Right ventricle myocardium superior (tissue), 1 donor: ENCODE data around the gene GABBR2. TPM values are rescaled to one million over a fixed set of nuclear protein-coding genes. Genes with fewer than 3 reads are reported as not detected.

ENCODE experiments used
- ATAC-seq: fragments of 200-7000 bp; cut with Tn5 transposase; one replicate; pipeline ENCODE4 v1.9.1; 2020; ENCODE audit warnings: mild to moderate bottlenecking; ENCODE audit not compliant: poor library complexity
- DNase-seq: peaks from one replicate; pipeline ENCODE4 v3.0.0-alpha.2; 2020
- intact Hi-C: fragments of 100-400 bp; cut with DNase I; formaldehyde crosslinking; loops from one replicate; pipeline ENCODE4 v1.11.2; 2022
- total RNA-seq: library from RNA; stranded (reverse); fragmentation: NEBNext Ultra II Directional; extraction: Animal tissue kit (Norgen Biotek cat#: 25700); gene quantifications from one replicate; pipeline ENCODE4 v1.2.1, GENCODE V29; 2021
- donor health status: DM: no; HTN: yes; CAD: no; lungs with severe emphysema.

GABBR2 gene
- total RNA-seq, 1 donor from 2014 or later = 0.30 TPM

- intact Hi-C loops = no loop called here
- ATAC-seq (peak; percentile 51), DNase-seq (no peak)
Measured at GRCh38 chr9:98726735-98727134, 18.0 kb upstream of the GABBR2 start.

DNA sequence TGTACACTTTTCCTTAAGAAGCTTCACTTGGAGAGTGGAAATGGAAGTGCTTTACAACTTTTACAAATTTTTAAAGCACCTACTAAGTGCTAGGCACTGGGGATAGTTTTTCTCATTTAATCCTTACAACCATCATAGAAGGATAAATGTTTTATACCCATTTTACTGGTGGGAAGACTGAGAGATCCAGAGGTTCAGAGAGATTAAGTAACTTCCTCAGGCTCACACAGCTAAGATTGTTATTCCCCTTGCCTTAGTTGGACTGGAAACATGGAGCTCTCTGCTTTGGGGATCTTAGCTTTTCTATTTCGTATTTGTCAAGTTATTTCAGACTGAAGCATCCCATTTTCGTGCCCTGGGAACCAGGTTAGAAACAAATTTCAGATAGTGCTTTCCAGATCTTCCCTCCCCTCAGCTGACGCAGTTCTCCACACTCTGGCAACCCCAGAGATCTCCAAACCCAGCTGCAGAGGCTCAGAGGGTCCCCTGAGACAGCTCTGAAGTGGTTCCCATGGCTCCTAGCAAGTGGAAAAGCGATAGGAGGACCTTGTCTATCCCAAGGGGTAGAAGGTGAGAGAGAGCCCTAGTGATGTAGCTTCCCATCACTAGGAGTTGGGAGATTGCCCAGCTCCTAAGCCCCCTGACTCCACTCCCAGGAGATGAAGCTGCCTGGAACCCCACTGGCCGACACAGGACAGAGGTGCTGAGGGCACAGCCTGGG, 16.2 kb upstream of the GABBR2 start:
- no peak for ATAC-seq
- intact Hi-C loops = no loop called here
- DNase-seq = no peak

DNA sequence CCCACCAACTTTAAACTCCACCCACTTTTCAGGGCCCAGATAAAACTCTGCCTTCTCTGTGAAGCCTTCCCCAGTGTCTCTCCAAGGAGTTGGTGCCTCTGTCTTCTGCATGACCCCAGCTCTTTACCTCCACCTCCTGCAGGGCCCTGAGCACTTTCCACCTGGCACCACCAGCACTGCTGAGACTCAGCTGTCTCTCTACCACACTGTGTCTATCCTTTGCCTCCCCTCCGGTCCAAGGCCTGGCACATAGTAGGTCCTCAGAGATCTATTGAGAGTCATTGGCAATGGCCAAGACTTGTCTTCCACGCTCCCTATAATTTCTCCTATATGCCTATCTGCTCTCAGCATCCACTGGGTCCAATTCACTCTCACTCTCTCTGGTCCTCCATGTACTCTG, 12.9 kb upstream of the GABBR2 start:
- ATAC-seq = no peak
- intact Hi-C loops = no loop called here
- no peak for DNase-seq

- intact Hi-C loops = no loop called here
- ATAC-seq (no peak), DNase-seq (no peak)
Measured at GRCh38 chr9:98720402-98720801, 11.7 kb upstream of the GABBR2 start.

DNA sequence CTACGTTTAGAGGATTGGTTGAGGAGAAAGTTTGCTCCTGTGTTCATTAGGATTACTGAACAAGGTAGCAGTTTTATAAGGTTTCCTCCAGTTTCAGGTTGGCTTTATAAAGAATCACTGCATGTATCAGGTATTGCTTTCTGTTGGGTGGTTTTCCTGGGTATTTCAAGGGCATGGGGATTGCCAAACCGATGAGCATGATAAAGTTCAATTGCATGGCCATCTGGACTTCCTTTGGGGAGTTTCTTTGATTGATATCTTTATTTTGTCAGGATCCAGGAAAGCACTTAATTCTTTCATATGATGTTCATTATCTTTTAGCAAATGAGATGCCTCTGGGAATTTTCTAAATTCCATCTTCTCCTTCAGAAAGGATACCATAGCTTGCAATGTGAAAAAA, 10.3 kb upstream of the GABBR2 start:
- intact Hi-C loops = no loop called here
- DNase-seq = no peak

GRCh38 chr9:98714833-98715232, 6.1 kb upstream of the GABBR2 start:
- intact Hi-C loops = no loop called here
- ATAC-seq (no peak), DNase-seq (no peak)

More for the DNA sequence above, 10.3 kb upstream of the GABBR2 start:
- no peak for ATAC-seq

GRCh38 chr9:98712987-98713386, 4.3 kb upstream of the GABBR2 start:
- intact Hi-C loops = no loop called here
- no peak for DNase-seq
- no peak for ATAC-seq

GRCh38 chr9:98709968-98710965, 1.5 kb upstream of the GABBR2 start:
- intact Hi-C loops = no loop called here
- ATAC-seq = no peak
- DNase-seq = no peak

DNA sequence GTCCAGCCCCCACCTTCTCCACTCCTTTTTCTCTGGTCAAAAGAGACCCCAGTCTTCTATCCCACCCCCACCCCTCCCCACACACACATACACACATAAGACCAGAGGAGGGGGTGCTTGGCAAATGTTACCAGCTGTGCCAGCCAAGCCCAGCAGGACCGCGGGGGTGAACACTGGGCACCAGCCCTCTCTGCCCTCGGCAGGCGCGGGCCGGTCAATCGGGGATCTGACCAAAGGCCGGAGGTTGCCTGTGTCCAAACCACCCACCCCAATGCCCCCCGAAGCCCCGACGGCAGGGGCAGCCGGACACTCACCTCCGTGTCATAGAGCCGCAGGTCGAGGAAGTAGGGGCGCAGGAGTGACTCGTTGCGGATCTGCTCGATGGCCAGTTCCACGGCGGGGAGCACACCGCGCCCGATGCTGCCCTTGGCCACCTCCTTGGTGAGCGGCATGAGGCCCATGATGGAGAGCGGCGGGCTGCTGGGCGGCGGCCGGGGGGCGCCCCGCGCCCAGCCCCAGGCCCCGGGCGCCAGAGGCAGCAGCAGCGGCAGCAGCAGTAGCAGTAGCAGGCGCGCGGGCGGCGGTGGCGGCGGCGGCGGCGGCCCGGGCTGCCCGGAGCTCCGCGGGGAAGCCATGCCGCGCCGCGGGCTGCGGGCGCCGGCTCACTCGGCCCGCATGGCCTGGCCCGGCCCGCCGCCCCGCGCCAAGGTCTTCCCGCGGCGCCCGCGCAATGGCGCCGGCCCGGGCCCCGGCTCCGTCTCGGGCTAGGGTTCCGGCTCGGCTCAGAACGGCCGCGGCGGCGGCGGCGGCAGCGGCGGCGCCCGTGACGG, 417 bp downstream of the GABBR2 start:
- DNase-seq (no peak), ATAC-seq (no peak)
- intact Hi-C loops = no loop called here

- ATAC-seq (peak; percentile 73), DNase-seq (peak; percentile 60)
- intact Hi-C loops = no loop called here
Measured at GRCh38 chr9:98707166-98708102, 1.3 kb downstream of the GABBR2 start.

DNA sequence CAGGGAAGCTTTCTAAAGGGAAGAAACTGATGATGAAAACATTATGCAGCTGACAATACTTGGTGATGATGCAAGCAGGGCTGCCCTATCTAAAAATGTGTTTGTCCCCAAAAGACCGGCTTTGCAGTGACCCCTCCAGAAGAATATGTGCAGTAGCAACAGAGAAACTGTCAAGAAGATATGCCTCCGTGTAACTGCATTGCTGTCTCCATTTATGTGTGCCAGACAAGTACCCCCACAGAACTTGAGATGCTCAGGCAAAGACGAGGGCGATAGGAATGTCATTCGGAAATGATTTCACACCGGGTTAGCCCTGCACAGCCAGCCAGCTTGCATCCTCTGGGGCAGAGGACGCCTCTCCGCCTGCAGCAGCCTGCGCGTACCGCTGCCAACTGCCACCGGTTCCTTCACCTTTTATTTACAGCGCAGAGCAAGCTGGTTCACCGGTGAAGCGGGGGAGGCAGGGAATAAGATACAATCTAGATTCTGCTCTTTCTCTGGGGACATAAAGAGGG, 2.0 kb downstream of the GABBR2 start:
- ATAC-seq (no peak), DNase-seq (no peak)
- intact Hi-C loops = no loop called here

DNA sequence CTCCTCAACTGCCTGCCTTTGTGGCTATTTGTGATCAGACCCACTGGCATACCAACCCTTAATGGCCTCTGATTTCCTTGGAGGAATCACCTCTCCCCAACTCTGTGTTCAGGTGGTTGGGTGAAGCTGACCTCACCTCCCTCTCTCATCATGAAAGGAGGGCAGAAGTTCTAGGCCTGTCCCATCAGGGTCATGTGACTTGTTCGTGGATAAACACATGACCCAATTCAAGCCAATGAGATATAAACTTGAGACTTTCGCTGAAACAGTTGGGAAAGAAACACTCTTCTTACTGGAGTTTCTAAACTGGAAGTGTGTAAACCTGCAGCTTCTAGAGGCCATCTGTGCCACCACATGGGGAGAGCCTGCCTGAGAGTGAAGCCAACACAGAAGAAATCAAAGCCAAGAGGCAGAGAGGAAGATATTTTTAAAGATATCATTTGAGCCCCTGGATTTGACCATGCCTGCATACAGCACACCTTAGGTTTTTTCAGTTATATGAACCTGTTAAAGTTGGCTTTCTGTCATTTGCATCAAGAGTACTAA, 5.8 kb downstream of the GABBR2 start:
- ATAC-seq = no peak
- DNase-seq = no peak
- intact Hi-C loops = no loop called here

GRCh38 chr9:98702340-98702739, 6.4 kb downstream of the GABBR2 start:
- intact Hi-C loops = no loop called here
- ATAC-seq = no peak
- DNase-seq = no peak

- DNase-seq (no peak), ATAC-seq (no peak)
- intact Hi-C loops = no loop called here
Measured at GRCh38 chr9:98701576-98701975, 7.2 kb downstream of the GABBR2 start.

GRCh38 chr9:98700801-98701200, 7.9 kb downstream of the GABBR2 start:
- intact Hi-C loops = no loop called here
- DNase-seq (no peak), ATAC-seq (no peak)

- ATAC-seq (no peak), DNase-seq (no peak)
- intact Hi-C loops = no loop called here
Measured at GRCh38 chr9:98698856-98699255, 9.9 kb downstream of the GABBR2 start.

GRCh38 chr9:98694943-98695342, 13.8 kb downstream of the GABBR2 start:
- no peak for DNase-seq
- no peak for ATAC-seq
- intact Hi-C loops = no loop called here

- no peak for DNase-seq
- intact Hi-C loops = no loop called here
- ATAC-seq = no peak
Measured at GRCh38 chr9:98692392-98692791, 16.3 kb downstream of the GABBR2 start.
